GM18517 (cell line): Measurements from ENCODE around the gene OR2H2.

Experiments
- ATAC-seq: cut with Tn5 transposase; IDR thresholded peaks from one replicate; pipeline ENCODE4 v1.9.1; 2021; ENCODE audit warnings: mild to moderate bottlenecking, moderate library complexity; ENCODE audit not compliant: unreplicated experiment

The OR2H2 gene

GRCh38 chr6:29590218-29590808 is 5.4 kb downstream of the OR2H2 start:
- ATAC-seq: no peak

GRCh38 chr6:29591677-29592076 is 6.8 kb downstream of the OR2H2 start:
- no peak for ATAC-seq

- no peak for ATAC-seq
Measured at GRCh38 chr6:29593199-29593855, 8.4 kb downstream of the OR2H2 start.

- no peak for ATAC-seq
Measured at GRCh38 chr6:29596381-29596900, 11.5 kb downstream of the OR2H2 start.

- no peak for ATAC-seq
Measured at GRCh38 chr6:29597184-29597583, 12.3 kb downstream of the OR2H2 start.

GRCh38 chr6:29598172-29598747 is 13.3 kb downstream of the OR2H2 start:
- no peak for ATAC-seq

- ATAC-seq: no peak
Measured at GRCh38 chr6:29602564-29603361, 17.8 kb downstream of the OR2H2 start.

- ATAC-seq: no peak
Measured at GRCh38 chr6:29603456-29603855, 18.5 kb downstream of the OR2H2 start.

GRCh38 chr6:29603930-29604329 is 19.0 kb downstream of the OR2H2 start:
- no peak for ATAC-seq

- ATAC-seq: no peak
Measured at GRCh38 chr6:29608131-29608530, 23.2 kb downstream of the OR2H2 start.

- no peak for ATAC-seq
Measured at GRCh38 chr6:29610540-29610939, 25.6 kb downstream of the OR2H2 start.

- no peak for ATAC-seq
Measured at GRCh38 chr6:29611426-29611825, 26.5 kb downstream of the OR2H2 start.

GRCh38 chr6:29617782-29618554 is 33.0 kb downstream of the OR2H2 start:
- no peak for ATAC-seq

GRCh38 chr6:29619578-29620160 is 34.7 kb downstream of the OR2H2 start:
- no peak for ATAC-seq

GRCh38 chr6:29620630-29621029 is 35.7 kb downstream of the OR2H2 start:
- ATAC-seq: no peak

GRCh38 chr6:29624520-29624961 is 39.6 kb downstream of the OR2H2 start:
- ATAC-seq: no peak

- ATAC-seq: no peak
Measured at GRCh38 chr6:29625337-29625930, 40.5 kb downstream of the OR2H2 start.

- no peak for ATAC-seq
Measured at GRCh38 chr6:29626948-29627754, 42.2 kb downstream of the OR2H2 start.
